Retina (tissue), 1 donor: Measurements from ENCODE around the gene YBEY.

Source experiments
- DNase-seq: peaks from one replicate; pipeline ENCODE4 v3.0.0-alpha.2; 2016

Gene YBEY

GRCh38 chr21:46334351-46335140 is 48.4 kb downstream of the YBEY start:
- no peak for DNase-seq

DNA sequence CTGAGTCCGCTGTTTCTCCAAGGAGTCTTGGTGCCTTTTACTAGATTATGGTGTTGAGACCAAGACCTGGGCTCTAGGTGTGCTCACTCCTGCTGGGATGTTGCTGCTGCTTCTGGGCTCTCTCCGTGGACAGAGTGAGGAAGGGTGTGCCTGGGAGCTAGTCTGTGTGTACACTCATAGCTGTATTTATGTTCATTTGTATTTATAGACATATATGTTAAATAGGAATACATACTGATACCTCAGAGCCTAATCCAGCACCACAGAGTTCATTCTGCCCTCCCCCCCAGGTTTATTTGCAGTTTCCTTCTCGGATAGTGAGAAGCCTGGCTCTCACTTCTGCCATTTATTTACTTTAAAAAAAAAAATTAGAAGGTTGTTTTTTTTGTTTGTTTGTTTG is 50.5 kb downstream of the YBEY start:
- DNase-seq: no peak

DNA sequence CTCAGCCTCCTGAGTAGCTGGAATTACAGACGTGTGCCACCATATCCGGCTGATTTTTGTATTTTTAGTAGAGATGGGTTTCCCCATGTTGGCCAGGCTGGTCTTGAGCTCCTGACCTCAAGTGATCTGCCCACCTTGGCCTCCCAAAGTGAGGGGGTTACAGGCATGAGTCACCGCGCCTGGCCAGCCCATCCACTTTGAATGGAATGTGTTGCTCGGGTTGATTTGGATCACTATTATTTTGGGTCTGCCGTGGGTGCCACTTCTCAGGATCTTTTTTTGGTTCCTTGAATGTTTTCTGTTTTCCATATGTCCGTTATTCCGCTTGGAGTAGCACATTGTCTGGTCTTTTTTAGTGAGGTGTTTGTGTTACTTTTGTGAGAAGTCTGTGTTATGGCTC is 54.9 kb downstream of the YBEY start:
- DNase-seq: no peak

- DNase-seq: no peak
Measured at GRCh38 chr21:46344219-46344915, 58.2 kb downstream of the YBEY start.

DNA sequence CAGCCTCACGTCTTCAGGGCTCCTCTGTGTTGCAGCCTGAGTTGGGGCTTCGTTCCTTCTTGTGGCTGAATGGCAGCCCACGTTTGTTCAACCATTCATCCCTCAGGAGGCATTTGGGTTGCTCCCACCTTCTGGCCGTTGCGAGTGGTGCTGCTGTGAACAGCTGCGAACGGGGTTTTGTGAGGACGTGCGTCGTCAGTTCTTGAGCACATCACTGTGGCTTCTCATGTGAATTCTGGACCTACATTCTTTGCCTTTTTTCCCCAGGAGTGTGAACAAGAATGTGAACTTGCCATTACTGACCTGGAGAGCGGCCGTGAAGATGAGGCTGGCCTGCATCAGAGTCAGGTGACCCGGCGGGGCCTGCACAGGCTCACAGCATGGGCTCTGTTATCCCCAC is 59.7 kb downstream of the YBEY start:
- no peak for DNase-seq

GRCh38 chr21:46346296-46347202 is 60.4 kb downstream of the YBEY start:
- no peak for DNase-seq

DNA sequence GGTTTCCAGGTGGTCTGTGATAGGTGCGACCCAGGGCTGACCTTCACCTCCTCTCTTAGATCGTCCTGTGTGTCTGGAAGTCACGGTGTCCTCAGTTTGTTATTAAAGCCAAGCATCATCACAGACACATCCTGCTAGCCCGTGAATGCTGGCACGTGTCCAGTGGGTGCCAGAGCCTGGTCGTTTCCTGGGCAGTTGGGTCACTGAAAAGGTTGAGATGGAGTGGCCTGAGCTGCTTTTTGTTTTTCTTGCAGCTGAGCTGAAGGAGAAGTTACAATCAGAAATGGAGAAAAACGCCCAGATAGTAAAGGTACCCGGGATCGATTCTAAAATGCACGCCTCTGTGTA is 61.0 kb downstream of the YBEY start:
- DNase-seq: no peak
